Activated CD4-positive, alpha-beta T cell treated with anti-CD3 and anti-CD28 coated beads for 1 hour (primary cell): Measurements from ENCODE around the gene KCNA5.

Experiments
- DNase-seq: peaks from one replicate; pipeline ENCODE4 v3.0.0-alpha.2; 2020

Gene KCNA5

DNA sequence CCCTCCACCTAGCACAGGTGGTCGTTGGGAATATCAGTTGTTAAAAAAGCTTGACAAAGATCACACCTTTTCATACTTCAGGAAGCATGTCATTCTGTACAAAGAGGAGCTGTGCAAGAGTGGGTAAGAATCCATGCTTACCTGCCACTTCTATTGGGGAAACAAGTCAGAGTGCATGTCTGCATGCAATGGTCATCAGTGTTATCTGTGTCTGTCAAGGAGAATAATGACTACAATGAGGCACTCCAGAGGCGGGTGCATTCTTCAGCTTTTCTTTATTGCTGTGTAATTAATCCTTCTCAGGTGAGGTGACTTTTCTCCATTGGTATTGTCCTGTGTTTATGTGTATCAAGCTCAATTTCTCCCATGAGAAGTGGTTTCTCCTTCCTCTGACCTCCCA is 24.4 kb downstream of the KCNA5 start:
- DNase-seq, result no peak

DNA sequence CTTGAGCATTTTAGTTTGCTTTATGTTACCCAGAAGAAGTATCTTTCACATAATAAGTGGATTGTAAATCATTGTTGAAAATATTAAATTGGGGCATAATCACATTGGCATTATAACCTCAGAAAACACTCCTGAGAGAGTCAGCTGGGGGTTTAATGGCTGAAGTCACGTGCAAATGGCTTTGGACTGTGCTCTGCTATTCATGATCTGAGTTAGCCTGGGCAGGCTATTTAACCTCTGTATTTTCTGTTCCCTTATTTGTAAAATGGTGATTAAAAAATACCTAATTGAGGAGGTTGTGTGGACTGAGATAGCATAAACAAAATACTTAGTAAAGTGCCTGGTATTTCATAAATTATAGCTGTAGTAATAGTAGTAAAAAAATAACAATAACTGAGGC is 24.9 kb downstream of the KCNA5 start:
- DNase-seq, result no peak

DNA sequence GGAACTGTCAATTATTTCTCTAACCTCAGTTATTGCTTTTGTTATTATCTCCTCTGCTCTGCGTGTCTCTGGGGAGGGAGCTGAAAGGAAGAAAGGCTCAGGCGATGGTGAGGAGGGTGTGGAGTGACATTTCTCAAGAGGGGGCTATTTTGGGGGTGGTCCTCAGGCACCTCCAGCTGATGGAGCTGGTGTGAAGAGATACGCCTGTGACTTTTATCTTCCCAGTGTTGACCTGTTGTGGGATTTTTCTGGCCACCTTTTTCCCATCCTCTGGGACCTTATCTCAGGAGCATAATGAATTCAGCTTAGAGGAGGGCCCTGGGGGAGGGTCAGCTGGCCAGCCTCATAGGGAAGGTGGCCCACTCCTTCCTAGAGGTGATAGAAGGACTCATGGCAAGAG is 26.4 kb downstream of the KCNA5 start:
- DNase-seq, result no peak

DNA sequence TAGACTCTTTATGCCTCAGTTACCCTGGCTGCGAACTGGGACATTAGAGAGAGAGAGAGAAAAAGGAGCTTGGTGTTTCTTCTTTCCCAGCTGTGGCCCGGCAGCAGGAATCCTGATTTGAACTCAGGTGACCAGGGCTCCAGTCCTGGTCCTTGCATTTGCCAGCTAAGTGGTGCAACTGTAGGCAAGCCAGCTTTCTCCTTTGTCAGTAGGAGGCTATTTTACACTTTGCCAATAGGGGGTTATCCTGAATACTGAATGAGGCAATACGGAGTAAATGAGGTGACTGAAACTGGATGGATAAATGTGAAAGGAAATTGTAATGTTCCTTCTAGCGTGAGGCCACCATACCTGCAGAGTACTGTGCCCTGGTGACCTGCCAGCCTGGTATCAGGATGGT is 27.8 kb downstream of the KCNA5 start:
- DNase-seq, result no peak

DNA sequence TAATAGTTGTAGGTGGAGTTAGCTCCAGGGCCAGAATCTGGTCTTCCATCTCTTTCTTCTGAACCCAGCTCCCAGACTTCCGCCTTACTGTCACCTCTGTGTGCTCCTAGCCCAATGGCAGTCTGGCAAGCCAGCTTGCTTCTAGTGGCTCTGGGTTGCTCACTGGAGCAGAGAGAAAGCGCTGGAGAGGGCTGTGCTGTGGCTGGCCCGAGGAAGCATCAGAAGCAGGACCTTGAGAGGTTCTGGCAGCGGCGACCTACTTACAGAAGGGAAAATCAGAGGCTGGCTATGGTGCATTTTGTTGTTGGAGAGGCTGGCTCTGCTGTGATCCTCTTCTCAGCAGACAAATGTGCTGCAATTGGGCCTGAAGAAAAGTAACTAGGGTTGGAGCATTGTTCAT is 28.6 kb downstream of the KCNA5 start:
- no peak for DNase-seq

DNA sequence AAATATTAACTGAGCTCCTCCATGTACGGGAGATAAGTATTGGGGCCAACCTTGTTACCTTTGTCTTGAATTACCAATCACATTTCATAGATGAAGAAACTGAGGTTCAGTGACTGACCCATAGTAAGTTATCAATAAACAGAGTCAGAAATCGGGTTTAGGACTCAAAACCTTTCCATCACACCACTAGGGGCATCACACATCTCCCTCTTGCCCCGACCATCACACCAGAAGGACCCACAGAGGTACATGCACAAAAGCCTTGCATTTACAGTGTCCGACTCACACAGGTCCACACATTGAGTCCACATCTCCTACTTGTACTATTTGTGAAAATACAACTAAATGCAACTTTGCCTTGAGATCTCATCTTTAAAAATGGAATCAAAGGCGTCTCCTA is 29.4 kb downstream of the KCNA5 start:
- DNase-seq, result no peak

DNA sequence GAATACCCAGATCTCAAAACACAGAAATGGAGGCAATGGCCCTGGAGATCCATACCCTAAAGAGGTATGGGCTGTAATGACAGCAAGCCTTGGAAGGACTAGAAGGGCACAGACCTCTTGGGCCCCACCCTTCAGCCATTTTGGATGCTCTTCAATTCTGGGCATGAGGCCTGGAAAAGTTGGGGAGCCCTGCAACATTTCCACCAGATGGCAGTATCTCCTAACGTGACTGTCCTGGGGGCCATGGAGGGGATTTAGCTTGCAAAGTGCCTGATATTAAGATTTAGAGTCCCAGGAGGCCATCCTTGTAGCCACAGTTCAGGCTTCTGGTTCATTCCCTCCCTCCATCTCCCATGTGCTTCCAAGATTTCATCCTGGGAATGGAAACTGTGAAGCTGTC is 30.2 kb downstream of the KCNA5 start:
- DNase-seq, result no peak

DNA sequence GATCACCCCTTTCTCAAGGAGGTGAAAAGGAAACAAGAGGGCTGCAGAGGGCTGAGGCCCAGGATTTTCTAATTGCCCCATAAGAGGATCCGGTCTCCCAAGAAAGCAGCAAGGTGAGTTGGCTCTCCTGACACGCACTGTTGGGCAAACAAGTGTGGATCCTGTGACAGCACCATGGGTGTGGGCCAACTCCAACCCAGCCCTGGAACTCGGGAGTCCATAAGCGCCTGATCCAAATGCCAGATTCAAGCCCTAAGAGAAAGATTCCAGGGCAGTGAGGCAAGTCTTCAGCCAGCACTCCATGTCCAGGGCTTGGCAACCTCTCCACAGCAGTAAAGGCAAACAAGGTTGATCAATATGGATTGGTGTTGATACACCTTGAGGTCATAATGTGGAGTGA is 33.1 kb downstream of the KCNA5 start:
- no peak for DNase-seq

DNA sequence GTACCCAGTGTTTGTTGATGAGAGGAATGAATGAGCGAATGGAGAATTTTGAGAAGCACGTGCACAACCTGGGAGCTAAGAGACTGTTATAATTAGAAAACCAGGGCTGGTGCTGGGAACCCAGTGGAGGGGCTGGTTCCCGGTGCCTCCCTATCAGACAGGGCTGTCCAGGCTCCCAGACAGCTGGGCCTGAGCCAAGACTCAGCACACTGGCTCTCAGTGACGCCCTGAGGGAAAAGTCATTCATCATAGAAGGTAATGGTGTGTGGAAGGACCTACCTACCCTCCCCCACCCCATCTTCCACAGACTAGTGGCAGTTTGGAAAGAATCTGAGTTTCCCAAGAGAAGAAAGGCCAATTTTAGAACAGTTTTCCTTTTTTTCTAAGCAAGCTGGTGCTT is 34.7 kb downstream of the KCNA5 start:
- no peak for DNase-seq

DNA sequence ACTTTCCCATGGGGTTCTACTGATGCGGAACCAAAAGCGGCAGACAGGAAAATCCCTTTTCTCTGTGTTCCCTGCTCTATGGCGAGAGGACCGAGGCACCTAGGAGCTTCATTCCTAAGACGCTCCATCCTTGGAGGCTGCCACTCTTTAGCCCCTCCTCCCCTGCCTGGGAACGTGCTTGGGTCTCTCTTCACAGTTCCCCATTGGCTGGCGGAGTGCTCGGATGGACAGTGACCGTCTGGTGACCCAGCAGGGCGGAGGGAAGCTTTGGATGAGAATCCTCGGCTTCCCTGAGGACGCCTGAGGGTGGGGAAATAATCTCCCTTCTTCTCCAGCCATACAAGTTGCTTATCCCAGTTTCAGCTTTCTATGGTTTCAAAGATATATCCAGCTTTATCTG is 37.3 kb downstream of the KCNA5 start:
- DNase-seq, result no peak

DNA sequence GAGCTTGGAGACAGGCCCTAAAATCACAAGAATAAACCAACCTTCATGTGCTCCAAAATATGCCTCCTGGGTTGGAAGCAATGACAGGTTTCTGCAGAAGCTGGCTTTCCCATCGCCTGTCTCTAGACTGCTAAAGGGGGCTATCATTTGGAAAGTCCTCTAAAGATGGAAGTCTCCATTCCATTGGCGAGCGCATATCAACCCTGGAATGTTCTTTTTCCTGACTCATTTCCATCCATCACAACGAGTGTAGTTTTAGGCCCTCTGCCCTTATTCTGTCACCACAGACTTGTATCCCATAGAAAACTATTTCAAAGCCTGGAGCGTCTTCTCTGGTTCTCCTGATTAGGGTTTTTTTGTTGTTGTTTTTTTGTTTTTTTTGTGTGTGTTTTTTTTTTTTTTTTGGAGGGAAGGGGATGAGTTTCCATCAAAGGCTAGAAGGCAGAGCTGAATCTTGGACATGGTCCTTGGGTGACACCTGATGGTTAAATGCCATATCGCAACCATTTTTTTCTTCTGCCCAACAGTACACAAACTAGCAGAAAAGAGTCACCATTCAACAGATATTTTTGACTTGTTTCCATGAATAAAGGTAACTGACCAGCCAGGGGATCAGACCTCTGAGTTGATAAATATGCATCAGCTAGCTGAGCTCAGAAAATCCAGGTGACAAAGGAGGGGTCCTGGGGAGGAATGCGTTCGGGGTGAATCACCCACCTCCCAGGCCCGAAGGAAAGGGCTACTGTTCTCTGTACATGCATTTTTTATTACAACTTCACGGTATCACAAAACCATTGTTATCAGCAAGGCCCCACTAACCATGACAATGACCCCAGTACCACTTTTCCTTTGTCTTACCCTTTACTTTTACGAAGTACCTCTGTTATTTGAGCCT is 40.5 kb downstream of the KCNA5 start:
- DNase-seq, result no peak

DNA sequence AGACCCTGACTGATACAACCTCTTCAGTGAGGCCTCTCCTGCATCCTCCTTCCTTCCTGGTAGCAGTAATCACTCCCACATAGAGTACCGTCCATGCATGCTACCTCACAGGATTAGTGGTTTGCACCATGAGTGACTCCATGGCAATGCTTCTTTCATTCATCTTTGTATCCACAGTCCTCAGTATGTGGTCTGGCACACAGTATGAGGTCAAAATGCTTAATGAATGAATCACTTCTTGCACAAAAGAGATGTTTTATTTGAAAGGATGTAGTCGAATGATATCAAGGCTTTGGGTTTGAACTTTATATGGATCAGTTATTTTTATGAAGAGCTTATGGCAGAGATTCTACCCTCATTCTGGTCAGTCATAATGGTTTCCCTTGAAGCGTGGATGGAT is 42.2 kb downstream of the KCNA5 start:
- no peak for DNase-seq

DNA sequence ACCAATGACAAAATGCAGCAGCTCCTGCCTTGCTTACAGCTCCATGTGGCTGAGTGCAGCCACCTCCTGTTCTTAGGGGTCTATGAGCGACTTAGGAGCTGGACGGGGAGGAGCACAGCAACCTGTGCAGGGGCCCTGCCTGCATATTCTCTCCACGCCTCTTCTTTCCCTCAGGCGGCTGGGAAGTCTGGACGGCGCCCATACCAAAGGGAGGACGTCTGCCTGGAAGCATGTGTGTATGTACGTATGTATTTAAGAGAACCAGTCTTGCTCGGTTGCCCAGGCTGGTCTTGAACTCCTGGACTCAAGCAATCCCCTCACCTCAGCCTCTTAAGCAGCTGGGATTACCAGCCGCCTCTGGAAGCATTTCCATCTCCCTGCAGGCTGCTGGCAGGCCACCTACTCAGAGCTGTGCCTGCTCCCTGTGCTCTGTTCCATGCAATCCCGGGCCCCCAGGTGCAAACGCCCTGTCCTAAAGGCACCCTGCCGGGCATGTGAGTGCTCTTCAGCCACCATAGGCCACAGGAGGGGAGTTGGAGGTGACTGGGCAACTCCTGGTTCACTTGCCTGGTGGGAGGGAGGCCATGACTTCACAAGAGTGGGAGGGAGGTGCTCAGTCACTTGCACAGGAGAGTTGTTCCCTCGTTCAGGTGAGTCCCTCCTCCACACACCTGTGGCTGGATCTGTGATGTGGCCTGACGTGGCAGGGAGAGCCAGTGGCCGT is 44.3 kb downstream of the KCNA5 start:
- no peak for DNase-seq

DNA sequence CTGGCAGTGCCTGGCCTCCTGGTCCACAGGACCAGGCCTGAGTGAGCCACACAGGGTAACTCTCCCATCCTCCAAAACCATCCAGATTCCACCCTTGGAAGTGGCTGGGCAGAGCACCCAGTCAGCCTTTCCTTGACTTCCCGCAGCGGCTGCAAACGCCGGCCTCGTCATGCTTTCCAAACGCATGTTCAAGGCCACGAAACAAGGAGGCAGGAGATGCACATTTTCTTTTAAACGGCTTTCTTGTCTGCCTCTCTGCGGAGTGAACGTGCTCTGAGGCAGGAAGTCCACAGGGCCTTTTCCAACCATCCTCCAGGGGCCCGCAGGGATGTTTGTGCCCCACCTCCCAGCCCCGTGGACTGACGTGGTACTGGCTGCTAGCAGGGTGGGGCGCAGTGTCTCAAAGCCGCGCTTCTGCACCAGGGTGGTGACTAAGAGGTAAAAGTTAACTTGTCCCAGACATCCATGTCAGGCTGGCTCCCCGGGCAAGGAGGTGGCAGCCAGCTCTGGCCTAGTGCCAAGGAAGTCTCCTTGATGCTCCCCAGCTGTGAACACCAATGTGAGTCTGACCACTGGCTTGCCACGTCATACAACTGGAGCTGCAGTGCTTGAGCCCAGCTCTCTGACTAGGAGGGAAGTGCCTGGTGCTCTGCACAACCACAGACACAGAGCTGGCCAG is 45.0 kb downstream of the KCNA5 start:
- DNase-seq, result no peak

DNA sequence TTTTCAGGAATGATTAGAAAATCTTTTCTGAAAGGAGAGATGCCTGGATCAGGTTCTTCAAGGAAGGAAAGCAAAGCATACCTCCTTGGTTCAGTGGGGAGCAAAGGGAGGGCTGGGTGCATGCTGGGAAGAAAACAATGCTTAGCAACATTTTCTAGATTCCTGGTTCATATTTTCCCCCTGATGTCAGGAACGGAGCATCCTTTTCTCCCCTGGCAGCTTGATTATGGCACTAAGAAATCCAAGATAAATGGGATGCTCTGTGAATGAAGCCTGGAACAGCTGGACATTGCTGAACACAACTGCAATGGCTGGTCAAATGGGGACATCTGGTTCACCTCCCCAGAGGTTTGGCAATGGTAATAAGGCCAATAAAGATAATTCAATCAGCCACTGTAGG is 50.9 kb downstream of the KCNA5 start:
- no peak for DNase-seq

DNA sequence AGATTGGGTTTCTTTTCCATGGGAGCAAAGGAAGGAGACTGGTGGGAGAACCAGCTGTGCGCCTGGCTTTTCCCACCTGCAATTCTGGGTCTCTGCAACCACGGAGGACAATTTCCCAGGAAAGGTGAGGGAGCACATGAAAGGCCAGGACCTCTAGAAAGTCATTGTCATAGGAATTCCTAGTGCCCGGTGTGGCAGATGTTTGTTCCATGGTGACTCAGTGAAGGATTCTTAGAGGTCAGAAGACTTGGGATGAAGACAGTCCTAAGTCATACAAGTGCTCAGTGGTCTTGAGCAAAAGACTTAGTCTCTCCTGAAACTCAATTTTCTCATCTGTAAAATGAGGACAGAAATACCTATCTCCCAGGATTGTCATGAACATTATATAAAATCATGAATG is 51.3 kb downstream of the KCNA5 start:
- no peak for DNase-seq
